ENCODE measurements around the gene TMEM117.

Gene TMEM117

GRCh38 chr12:43835656-43836474 is at the start of gene TMEM117:
TMEM117 (plus strand) TSS chr12:43836081.
- DNase-seq, result peak in 1 of 2 experiments; percentile 12

GRCh38 chr12:43786899-43787693 is 48.8 kb upstream of the TMEM117 start:
- DNase-seq, result no peak

GRCh38 chr12:43789941-43790340 is 45.9 kb upstream of the TMEM117 start:
- no peak for DNase-seq

GRCh38 chr12:43795716-43796280 is 40.1 kb upstream of the TMEM117 start:
- no peak for DNase-seq

- DNase-seq, result no peak
Observed at GRCh38 chr12:43797561-43798217, 38.2 kb upstream of the TMEM117 start.

GRCh38 chr12:43805149-43805859 is 30.6 kb upstream of the TMEM117 start:
- peak in 1 of 2 experiments; percentile 70 for DNase-seq

- DNase-seq, result peak; percentile 73 to 81
Observed at GRCh38 chr12:43805860-43806736, 29.8 kb upstream of the TMEM117 start, which contains the start of gene TWF1. TWF1 (minus strand) TSS chr12:43806317; CDS start chr12:43806245, 72 bp downstream.

- DNase-seq, result no peak
Observed at GRCh38 chr12:43806737-43807072, 29.2 kb upstream of the TMEM117 start.

- no peak for DNase-seq
Observed at GRCh38 chr12:43807386-43807785, 28.5 kb upstream of the TMEM117 start.

- no peak for DNase-seq
Observed at GRCh38 chr12:43812057-43812456, 23.8 kb upstream of the TMEM117 start.

- no peak for DNase-seq
Observed at GRCh38 chr12:43812926-43813325, 23.0 kb upstream of the TMEM117 start.

GRCh38 chr12:43815416-43815815 is 20.5 kb upstream of the TMEM117 start:
- DNase-seq, result no peak

GRCh38 chr12:43816168-43816567 is 19.7 kb upstream of the TMEM117 start:
- DNase-seq, result no peak

- DNase-seq, result no peak
Observed at GRCh38 chr12:43824207-43824775, 11.6 kb upstream of the TMEM117 start.

GRCh38 chr12:43826681-43827080 is 9.2 kb upstream of the TMEM117 start:
- DNase-seq, result no peak

- no peak for DNase-seq
Observed at GRCh38 chr12:43827093-43827492, 8.8 kb upstream of the TMEM117 start.

GRCh38 chr12:43832463-43833168 is 3.3 kb upstream of the TMEM117 start:
- DNase-seq, result no peak

GRCh38 chr12:43835264-43835655 is 621 bp upstream of the TMEM117 start:
- no peak for DNase-seq

- DNase-seq, result no peak
Observed at GRCh38 chr12:43836475-43836989, 651 bp downstream of the TMEM117 start.

- DNase-seq, result no peak
Observed at GRCh38 chr12:43840338-43840737, 4.5 kb downstream of the TMEM117 start.
